ENCODE results near the gene PARD3B. TPM values are rescaled to one million over a fixed set of nuclear protein-coding genes. Genes with fewer than 3 reads are reported as not detected.

Gene PARD3B
- total RNA-seq, 3 donors from 2014 or later: 0.18 to 0.48 (median 0.27) TPM

DNA sequence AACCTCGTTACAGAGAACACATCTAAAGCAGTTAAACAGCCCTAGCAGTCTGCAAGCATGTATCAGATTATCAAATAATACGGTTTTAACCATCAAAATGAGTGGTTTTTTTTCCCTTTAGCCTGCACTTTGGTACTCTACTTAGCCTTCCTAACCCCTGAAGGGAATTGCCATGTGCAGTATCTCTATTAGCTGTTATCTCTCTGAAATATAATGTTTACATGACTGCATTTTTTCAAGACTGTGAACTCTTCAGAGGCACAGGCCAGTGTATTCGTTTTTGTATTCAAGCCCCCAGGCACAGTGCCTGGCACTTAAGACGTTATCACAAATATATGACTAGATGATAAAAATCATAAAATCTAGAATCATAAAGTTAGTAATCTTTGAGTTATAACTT is 509.5 kb downstream of the PARD3B start:
- no peak for ATAC-seq
- Mint-ChIP-seq H3K27me3 (ENCODE audit: low read depth) (no peaks in the 10 kb centered on the region), H3K4me3 (no peak overlapping the region), H3K4me1 (ENCODE audit: low read depth) (peaks cover 20% of the 10 kb centered on the region), H3K36me3 (ENCODE audit: insufficient read depth) (peaks cover 3% of the 10 kb centered on the region), H3K9me3 (peaks cover 19% of the 10 kb centered on the region)
- DNase-seq: no peak

DNA sequence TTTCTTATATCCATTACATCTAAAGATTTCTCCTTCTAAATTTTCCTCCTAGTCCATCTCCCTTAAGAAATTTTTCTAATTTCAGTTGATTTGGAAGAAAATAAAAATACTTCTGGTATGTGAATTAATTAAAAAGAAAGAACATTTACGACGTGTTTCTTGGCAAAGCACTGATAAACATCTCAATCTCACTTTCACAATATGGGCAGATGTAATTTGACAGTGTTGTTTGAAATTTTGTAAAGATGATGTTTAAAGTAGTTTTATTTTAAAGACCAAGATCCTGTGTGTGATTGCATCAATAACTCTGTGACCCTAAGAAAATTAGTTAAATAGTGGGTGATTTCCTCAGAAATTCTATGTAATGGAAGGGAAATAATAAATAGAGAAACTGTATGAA is 510.0 kb downstream of the PARD3B start:
- Mint-ChIP-seq H3K9me3 (peaks cover 18% of the 10 kb centered on the region), H3K4me3 (no peak overlapping the region), H3K27me3 (ENCODE audit: low read depth) (no peaks in the 10 kb centered on the region), H3K4me1 (ENCODE audit: low read depth) (peaks cover 20% of the 10 kb centered on the region), H3K36me3 (ENCODE audit: insufficient read depth) (peaks cover 3% of the 10 kb centered on the region)
- ATAC-seq (no peak), DNase-seq (no peak)

DNA sequence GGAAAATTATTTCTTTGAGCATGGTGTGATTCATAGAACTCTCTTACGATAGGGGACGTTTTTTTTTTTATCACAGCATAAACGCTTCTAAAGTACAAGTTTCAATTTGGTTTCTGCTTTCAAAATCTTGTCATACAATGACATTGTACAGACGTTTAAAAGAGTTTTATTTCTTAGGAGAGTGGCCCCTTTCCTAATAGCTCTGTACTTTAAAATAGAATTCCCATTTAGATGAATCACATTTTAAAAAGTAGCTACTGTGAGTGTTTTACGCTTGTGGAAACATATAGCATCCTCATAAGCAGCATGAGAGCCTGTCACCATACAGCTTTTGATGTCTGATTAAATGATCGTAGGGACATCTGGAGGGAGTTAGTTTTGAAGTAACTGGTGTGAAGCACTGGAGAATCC is 510.9 kb downstream of the PARD3B start:
- Mint-ChIP-seq H3K36me3 (ENCODE audit: insufficient read depth) (peaks cover 3% of the 10 kb centered on the region), H3K4me1 (ENCODE audit: low read depth) (peaks cover 18% of the 10 kb centered on the region), H3K9me3 (peaks cover 18% of the 10 kb centered on the region), H3K4me3 (peak overlapping the region; percentile 69), H3K27me3 (ENCODE audit: low read depth) (no peaks in the 10 kb centered on the region)
- ATAC-seq (peak in 1 of 2 donors; percentile 34), DNase-seq (no peak)

DNA sequence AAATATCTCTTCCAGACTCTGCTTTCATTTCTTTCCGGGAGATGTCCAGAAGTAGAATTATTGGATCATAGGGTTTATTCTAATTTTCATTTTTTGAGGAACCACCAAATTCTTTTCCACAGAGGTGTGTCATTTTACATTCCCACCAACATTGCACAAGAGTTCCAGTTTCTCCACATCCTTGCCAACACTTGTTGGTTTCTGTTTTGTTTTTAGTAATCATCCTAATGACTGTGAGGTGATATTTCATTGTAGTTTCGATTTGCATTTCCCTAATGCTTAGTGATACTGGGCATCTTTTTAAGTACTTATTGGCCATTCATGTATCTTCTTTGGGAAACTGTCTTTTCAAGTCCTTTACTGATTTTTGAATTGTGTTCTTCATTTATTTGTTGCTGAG is 513.1 kb downstream of the PARD3B start:
- Mint-ChIP-seq H3K36me3 (ENCODE audit: insufficient read depth) (peaks cover 3% of the 10 kb centered on the region), H3K4me1 (ENCODE audit: low read depth) (peaks cover 7% of the 10 kb centered on the region), H3K9me3 (peaks cover 18% of the 10 kb centered on the region), H3K4me3 (no peak overlapping the region), H3K27me3 (ENCODE audit: low read depth) (no peaks in the 10 kb centered on the region)
- DNase-seq: no peak
- ATAC-seq: no peak

DNA sequence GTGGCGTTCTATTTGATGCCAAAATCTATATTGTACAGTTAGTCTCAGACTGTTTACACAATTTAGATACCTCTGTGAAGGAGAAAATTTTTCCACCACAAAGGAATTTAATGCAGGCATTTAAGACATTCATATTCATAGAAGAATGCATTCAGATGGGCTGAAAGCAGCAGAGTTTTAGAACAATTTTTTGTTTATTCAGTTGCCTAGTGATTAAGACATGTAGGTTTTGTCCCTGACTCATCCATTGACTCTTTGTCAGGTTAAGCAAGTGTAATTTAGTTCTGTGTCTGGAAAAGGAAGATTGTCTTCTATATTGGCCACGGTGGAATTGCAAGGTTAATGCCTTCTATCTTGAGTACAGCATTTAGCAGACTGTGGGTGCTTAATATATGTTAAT is 515.0 kb downstream of the PARD3B start:
- H3K4me3 Mint-ChIP-seq: no peak overlapping the region

DNA sequence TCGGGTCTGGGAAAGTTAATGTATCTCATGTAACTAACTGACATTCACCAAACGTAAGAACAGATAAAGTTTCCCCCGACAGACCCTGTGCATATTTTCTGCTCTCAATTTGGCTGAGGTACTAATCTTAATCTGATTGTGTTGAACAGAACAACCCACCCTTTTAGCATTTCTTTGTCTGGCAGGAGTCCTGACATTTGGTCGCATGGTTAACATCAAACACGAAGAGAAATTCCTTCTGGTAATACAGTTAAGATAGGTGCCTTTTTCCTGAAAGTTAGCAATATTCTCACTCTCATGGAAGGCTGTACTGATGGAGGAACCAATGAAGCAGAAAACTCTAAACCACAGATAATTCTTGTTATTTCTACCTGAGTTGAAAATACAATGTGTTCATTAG is 520.8 kb downstream of the PARD3B start:
- ATAC-seq (no peak), DNase-seq (no peak)
- Mint-ChIP-seq H3K4me1 (ENCODE audit: low read depth) (no peaks in the 10 kb centered on the region), H3K27me3 (ENCODE audit: low read depth) (no peaks in the 10 kb centered on the region), H3K9me3 (peaks cover 3% of the 10 kb centered on the region), H3K36me3 (ENCODE audit: insufficient read depth) (peaks cover 2% of the 10 kb centered on the region), H3K4me3 (no peak overlapping the region)

More for the DNA sequence above, 515.0 kb downstream of the PARD3B start:
- Mint-ChIP-seq H3K9me3 (peaks cover 21% of the 10 kb centered on the region), H3K27me3 (ENCODE audit: low read depth) (no peaks in the 10 kb centered on the region), H3K36me3 (ENCODE audit: insufficient read depth) (peaks cover 3% of the 10 kb centered on the region), H3K4me1 (ENCODE audit: low read depth) (peaks cover 6% of the 10 kb centered on the region)
- DNase-seq (no peak), ATAC-seq (no peak)

DNA sequence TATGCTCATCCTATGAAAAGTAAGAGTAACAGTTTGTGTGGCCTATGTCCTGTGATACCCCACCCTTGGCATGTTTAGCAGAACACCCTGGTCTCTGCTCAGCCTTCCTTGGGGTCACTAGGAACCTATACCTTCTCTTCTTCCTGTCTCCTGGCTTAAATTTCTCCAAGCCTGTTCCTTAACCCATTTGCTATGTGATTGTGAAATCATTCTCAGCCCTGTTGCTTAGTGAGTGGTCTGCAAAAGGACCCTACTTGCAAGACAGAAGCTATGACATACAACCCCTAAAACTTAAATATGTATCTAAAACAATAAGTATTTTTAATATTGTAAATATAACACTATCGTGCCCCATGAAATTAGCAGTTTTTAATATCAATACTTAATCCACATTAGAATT is 524.7 kb downstream of the PARD3B start:
- no peaks in the 10 kb centered on the region for H3K27me3 Mint-ChIP-seq (ENCODE audit: low read depth)
- no peak overlapping the region for H3K4me3 Mint-ChIP-seq
- no peak for ATAC-seq
- peaks cover 4% of the 10 kb centered on the region for H3K36me3 Mint-ChIP-seq (ENCODE audit: insufficient read depth)
- H3K9me3 Mint-ChIP-seq: peaks cover 3% of the 10 kb centered on the region
- H3K4me1 Mint-ChIP-seq (ENCODE audit: low read depth): peaks cover 3% of the 10 kb centered on the region
- no peak for DNase-seq

DNA sequence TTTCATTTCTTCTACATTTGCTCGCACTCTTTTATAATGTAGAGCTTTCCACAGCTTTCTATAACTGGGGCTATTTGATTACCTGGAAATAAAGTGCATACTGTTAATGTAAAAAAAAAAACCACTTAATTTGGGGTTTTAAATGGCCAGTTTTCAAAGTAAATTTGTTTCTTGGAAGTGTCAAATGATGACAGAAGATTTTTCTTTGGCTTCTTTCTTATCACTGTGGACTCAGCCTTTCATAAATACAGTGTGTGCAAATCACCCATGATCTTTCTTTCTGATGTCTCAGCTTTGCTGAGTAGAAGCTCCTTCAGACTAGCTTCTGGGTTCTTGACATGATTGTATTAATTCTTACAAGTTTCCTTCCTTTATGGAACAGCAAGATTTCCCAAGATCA is 525.6 kb downstream of the PARD3B start:
- peaks cover 3% of the 10 kb centered on the region for H3K9me3 Mint-ChIP-seq
- H3K36me3 Mint-ChIP-seq (ENCODE audit: insufficient read depth): peaks cover 4% of the 10 kb centered on the region
- H3K4me3 Mint-ChIP-seq: no peak overlapping the region
- peaks cover 6% of the 10 kb centered on the region for H3K4me1 Mint-ChIP-seq (ENCODE audit: low read depth)
- ATAC-seq (no peak), DNase-seq (no peak)
- no peaks in the 10 kb centered on the region for H3K27me3 Mint-ChIP-seq (ENCODE audit: low read depth)

DNA sequence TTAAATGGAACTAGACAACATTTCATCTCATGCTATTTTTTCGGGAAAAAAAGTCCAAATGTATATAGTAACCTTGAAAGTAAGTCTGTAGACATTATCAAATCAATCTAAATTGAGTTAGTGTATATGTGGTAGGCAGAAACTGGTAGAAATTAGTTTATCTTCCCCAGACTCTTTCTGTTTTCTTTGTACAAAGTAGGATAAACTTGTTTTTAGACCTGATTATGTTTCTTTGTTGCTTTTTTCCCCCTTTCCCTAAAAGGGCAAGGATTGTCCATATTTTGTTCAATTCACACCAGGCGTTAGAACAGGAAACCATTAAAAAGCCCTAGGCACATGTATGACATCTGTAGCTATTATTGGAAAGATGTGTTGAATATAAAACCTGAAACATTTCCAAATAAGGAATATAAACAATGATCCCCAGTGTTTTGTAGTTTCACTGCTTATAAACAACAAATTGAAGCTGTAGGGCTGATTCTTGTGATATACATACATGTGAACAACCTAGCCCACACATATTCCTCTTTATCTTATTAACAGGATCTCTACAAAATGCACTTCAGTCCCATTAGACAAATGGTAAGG is 528.3 kb downstream of the PARD3B start:
- Mint-ChIP-seq H3K9me3 (peaks cover 3% of the 10 kb centered on the region), H3K4me1 (ENCODE audit: low read depth) (peaks cover 31% of the 10 kb centered on the region), H3K36me3 (ENCODE audit: insufficient read depth) (peaks cover 4% of the 10 kb centered on the region), H3K27me3 (ENCODE audit: low read depth) (no peaks in the 10 kb centered on the region), H3K4me3 (no peak overlapping the region)
- DNase-seq (no peak), ATAC-seq (no peak)

DNA sequence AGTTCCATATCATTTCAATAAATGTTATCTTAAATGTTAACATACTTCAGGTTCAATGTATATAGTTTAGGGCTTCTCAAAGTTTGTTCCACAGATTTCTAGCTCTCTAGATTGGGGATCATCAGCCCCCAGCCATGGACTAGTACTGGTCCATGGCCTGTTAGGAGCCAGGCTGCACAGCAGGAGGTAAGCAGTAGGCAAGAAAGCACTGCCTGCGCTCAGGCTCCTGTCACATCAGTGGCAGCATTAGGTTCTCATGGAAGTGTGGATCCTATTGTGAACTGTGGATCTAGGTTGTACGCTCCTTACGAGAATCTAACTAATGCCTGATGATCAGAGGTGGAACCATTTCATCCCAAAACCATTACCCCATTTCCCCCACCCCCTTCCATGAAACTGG is 531.1 kb downstream of the PARD3B start:
- DNase-seq (no peak), ATAC-seq (no peak)
- peaks cover 3% of the 10 kb centered on the region for H3K9me3 Mint-ChIP-seq
- no peaks in the 10 kb centered on the region for H3K27me3 Mint-ChIP-seq (ENCODE audit: low read depth)
- peak overlapping the region; percentile 38 for H3K4me3 Mint-ChIP-seq
- H3K4me1 Mint-ChIP-seq (ENCODE audit: low read depth): peaks cover 47% of the 10 kb centered on the region
- peaks cover 2% of the 10 kb centered on the region for H3K36me3 Mint-ChIP-seq (ENCODE audit: insufficient read depth)

DNA sequence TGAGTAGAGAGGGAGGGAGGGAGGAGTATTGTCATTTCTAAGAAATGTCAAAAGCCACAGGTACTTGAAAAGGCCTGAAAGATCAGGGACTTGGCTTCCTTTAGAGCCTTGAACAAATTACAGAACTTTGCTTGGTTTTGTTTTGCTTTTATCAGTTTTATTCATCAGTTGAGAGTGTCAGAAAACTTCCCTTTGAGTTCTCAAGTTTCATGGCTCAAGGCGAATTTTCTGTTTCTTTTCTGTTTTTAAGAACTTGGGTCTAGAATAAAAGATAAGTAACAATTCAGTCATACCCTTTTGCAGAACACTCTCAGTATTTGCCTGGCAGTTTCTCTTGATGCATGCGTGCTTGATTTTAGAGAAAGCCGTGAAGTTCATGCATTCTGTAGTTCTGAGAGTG is 531.9 kb downstream of the PARD3B start:
- no peaks in the 10 kb centered on the region for H3K27me3 Mint-ChIP-seq (ENCODE audit: low read depth)
- peaks cover 3% of the 10 kb centered on the region for H3K9me3 Mint-ChIP-seq
- H3K4me1 Mint-ChIP-seq (ENCODE audit: low read depth): peaks cover 47% of the 10 kb centered on the region
- no peak for DNase-seq
- peak; percentile 86 to 87 for ATAC-seq
- H3K36me3 Mint-ChIP-seq (ENCODE audit: insufficient read depth): peaks cover 2% of the 10 kb centered on the region
- H3K4me3 Mint-ChIP-seq: peak overlapping the region; percentile 40

DNA sequence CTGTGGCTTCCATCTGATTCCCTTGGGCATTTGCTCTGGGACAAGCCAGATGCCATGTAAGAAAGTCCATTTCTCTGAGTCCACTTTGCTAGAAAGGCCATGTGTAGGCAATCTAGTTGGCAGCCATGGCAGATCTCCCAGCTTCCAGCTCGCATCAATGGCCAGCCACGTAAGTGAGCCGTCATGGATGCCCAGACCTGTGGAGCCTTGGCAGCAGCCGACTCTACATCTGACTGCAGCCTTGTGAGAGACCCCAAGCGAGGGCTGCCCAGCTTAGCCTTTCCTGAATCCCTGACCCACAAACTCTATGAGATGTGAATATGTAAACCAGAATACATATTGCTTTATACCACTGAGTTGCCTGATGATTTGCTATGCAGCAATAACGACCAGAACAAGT is 533.5 kb downstream of the PARD3B start:
- DNase-seq (no peak), ATAC-seq (no peak)
- Mint-ChIP-seq H3K27me3 (ENCODE audit: low read depth) (no peaks in the 10 kb centered on the region), H3K36me3 (ENCODE audit: insufficient read depth) (peaks cover 2% of the 10 kb centered on the region), H3K4me3 (no peak overlapping the region), H3K9me3 (peaks cover 3% of the 10 kb centered on the region), H3K4me1 (ENCODE audit: low read depth) (peaks cover 50% of the 10 kb centered on the region)

DNA sequence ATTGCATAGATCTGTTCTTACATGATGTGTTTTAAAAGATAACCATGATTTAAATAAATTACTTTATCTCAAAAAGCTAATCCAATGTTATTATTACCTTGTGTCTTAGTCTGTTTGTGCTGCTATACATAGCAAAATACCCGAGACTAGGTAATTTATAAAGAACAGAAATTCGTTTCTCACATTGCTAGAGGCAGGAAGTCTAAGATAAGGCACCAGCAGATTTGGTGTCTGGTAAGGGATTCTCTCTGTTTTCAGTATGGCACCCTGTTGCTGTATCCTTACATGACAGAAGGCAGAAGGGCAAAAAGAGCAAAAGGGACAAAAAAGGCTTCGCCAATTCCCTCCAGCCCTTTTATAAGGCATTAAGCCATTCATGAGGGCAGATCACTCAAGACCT is 533.9 kb downstream of the PARD3B start:
- Mint-ChIP-seq H3K4me1 (ENCODE audit: low read depth) (peaks cover 51% of the 10 kb centered on the region), H3K36me3 (ENCODE audit: insufficient read depth) (peaks cover 2% of the 10 kb centered on the region)
- ATAC-seq: no peak

DNA sequence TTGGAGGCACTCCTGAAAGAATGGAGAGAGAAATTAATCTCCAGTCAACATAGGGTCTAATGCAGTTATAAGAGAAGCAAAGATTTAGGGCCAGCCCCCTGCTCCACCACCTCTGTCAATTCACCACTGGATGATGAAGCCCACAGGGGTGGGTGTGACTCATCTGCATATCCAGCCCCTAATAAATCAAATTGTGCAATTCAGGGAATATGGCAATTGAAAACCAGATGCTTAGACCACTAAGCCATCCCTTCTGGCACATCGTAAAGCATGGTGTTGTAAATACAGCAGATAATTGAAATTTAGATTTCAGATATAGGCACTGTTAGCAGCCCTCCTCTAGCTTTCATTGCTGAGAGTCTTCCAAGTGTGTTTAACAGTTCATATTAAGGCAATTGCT is 541.4 kb downstream of the PARD3B start:
- ATAC-seq (no peak), DNase-seq (no peak)
- no peaks in the 10 kb centered on the region for H3K9me3 Mint-ChIP-seq
- H3K36me3 Mint-ChIP-seq (ENCODE audit: insufficient read depth): no peaks in the 10 kb centered on the region
- no peak overlapping the region for H3K4me3 Mint-ChIP-seq
- H3K27me3 Mint-ChIP-seq (ENCODE audit: low read depth): no peaks in the 10 kb centered on the region
- peaks cover 11% of the 10 kb centered on the region for H3K4me1 Mint-ChIP-seq (ENCODE audit: low read depth)

More for the DNA sequence above, 533.9 kb downstream of the PARD3B start:
- Mint-ChIP-seq H3K9me3 (peaks cover 3% of the 10 kb centered on the region), H3K4me3 (no peak overlapping the region), H3K27me3 (ENCODE audit: low read depth) (no peaks in the 10 kb centered on the region)
- no peak for DNase-seq

DNA sequence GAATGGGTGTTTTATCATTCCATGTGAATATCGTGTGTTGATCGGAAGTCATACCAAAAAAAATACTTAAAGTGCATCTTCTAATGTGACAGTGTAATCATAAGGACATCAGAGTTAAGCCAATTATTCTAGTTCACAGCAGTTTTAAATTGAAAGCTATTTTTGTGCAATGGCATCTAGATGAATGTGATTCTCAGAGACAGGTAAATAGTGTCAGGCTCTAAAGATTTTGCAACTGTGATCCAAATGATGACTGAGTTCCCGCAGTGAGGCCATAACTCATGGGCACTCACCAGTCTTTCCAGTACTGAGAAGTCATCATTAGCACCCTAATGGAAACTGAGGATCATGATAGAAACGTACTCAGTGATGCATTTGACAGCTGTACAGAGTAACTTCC is 542.6 kb downstream of the PARD3B start:
- peaks cover 20% of the 10 kb centered on the region for H3K4me1 Mint-ChIP-seq (ENCODE audit: low read depth)
- H3K27me3 Mint-ChIP-seq (ENCODE audit: low read depth): no peaks in the 10 kb centered on the region
- no peaks in the 10 kb centered on the region for H3K9me3 Mint-ChIP-seq
- H3K4me3 Mint-ChIP-seq: no peak overlapping the region
- DNase-seq: no peak
- no peaks in the 10 kb centered on the region for H3K36me3 Mint-ChIP-seq (ENCODE audit: insufficient read depth)
- no peak for ATAC-seq

DNA sequence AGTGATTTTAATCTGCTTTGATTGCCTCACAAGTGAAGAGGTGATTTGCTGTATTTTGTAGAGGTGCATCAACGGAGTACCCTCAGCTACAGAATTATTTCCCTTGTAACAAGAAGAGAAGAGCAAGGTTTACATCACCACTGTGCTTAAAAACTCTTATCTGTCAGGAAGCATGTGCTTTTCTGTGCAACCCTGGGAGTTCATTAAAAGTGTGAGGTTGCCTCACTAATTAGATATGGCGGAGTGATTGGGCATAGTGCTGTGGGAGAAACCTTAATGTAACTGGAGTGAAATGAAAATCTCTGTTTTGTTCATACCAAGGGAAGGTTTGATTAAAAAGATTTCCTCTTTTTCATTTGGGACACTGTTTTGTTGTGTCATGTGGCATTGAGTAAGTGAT is 544.7 kb downstream of the PARD3B start:
- Mint-ChIP-seq H3K4me3 (no peak overlapping the region), H3K27me3 (ENCODE audit: low read depth) (no peaks in the 10 kb centered on the region), H3K4me1 (ENCODE audit: low read depth) (peaks cover 15% of the 10 kb centered on the region), H3K36me3 (ENCODE audit: insufficient read depth) (no peaks in the 10 kb centered on the region), H3K9me3 (no peaks in the 10 kb centered on the region)
- ATAC-seq (no peak), DNase-seq (no peak)

All from activated T-cell treated with anti-CD3 and anti-CD28 coated beads, Interleukin-2, amount 50 U/mL, for 4 hours (primary cell).